GM21381 (cell line): ENCODE measurements around the gene BOK.
"Not testable (repeated sequence)": the region's sequence is repeated elsewhere in the genome, so short reads cannot be mapped to it uniquely, and the experiment has no call there.

Experiments
- ATAC-seq: cut with Tn5 transposase; IDR thresholded peaks from one replicate; pipeline ENCODE4 v1.9.1; 2021; ENCODE audit warnings: mild to moderate bottlenecking, moderate library complexity; ENCODE audit not compliant: unreplicated experiment

BOK gene

DNA sequence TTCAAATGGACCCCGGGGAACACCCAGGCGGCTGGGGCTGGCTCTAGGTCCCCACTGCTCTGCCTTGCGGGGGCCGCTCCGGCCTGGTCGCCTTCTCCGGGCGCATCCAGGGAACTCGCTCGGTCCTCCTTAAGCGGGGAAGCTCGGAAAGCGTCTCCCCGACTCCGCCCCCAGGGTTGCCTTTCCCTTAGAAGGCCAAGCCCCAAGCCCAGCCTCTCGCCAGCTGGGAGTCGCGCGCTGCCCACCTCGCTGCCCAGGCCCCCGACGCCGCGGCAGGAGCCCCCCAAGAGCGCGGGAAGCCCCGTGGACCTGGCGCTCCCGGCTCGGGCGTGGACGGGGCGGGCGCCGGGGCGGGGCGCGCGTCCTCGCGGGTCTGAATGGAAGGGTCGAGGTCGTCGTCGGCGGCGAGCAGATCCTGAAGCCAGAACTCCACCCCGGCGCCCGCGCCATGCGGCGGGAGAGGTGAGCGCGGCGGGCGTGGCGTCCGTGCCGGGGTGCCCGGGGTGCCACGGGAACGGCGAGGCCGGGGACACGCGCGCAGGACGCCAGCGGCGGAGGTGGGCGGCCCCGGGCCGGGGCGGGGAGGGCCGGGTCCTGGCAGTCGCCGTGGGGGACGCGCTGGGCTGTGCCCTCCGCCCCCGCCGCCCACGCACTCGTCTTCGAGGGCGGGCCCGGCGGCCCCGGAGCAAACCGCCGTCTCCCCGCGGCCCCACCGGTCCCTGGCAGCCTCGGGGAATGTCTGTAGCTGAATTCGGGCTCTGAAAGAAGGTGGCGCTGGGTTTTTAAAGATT is at the start of gene BOK:
BOK (plus strand) TSS at position 214 of the 791 bp plus-strand sequence. CDS start 739 bp downstream, outside the sequence.
- no peak for ATAC-seq

DNA sequence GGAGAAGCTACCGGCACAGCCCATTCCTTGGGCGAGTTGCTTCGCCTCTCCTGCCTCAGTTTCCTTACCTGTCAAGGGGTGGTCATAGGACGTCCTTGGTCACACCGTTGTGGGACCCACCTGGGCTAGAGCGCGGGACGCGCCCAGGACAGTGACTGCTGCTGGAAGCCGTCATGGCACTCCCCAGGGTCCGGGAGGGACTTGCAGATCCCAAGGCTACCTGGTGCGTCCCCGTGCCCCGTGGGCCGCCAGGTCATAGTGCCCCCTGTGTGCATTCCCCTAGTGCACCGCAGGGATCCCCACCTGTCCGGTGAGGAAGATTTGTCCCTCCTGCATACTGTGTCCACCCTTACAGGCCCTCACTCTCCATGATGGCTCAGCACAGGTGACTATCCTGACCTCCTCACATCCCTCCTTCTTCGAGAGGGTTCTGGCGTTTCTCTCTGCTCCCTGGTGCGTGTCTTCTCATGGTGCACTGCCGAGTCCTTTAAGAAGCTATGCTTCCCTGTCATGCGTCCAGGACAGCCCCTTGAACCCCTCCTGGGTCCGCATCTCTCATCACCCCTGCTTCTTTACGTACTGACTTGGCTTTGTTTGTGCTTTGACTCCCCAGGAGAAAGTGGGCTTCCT is 49.3 kb upstream of the BOK start:
- ATAC-seq: no peak

DNA sequence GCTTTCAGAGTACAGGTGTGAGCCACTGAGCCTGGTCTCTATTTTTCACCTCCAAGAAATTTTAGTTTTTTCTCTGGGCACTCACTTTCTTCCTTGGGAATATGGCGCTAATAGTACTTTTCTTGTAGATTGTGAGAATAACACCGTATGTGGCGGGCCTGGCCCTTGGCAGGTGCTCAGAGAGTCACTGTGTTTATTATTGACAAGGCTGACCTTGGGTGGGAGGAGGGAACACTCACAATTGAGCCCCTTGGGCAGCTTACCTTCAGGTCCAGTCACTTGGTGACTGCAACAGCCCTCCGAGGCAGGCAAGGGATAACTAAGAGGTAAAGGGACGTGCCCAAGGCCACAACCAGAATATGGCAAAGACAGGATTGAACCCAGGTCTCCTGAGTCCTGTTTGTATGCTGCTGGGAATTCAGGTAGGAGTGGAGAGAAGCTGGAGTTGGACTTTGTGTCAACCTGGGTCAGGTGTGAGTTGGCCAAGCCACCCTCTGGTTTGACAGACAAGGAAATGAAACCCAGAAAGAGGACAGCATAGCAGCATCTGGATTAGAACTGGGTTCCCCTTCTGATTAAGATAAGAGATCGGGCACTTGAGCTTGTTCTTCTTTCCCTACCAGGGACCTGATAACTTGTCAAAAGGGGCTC is 47.3 kb upstream of the BOK start:
- ATAC-seq: no peak

GRCh38 chr2:241514553-241514952 is 44.0 kb upstream of the BOK start:
- ATAC-seq: no peak

- peak; percentile 62 for ATAC-seq
These were observed 43.4 kb upstream of the BOK start for GRCh38 chr2:241514986-241515737.

- ATAC-seq: no peak
These were observed 42.0 kb upstream of the BOK start for GRCh38 chr2:241516520-241516965.

GRCh38 chr2:241517297-241517696 is 41.2 kb upstream of the BOK start:
- ATAC-seq: no peak

- ATAC-seq: no peak
These were observed 38.9 kb upstream of the BOK start for GRCh38 chr2:241519669-241520068.

- no peak for ATAC-seq
These were observed 36.1 kb upstream of the BOK start for GRCh38 chr2:241522477-241522876.

- not testable (repeated sequence) for ATAC-seq
These were observed 32.4 kb upstream of the BOK start for GRCh38 chr2:241525818-241526780.

DNA sequence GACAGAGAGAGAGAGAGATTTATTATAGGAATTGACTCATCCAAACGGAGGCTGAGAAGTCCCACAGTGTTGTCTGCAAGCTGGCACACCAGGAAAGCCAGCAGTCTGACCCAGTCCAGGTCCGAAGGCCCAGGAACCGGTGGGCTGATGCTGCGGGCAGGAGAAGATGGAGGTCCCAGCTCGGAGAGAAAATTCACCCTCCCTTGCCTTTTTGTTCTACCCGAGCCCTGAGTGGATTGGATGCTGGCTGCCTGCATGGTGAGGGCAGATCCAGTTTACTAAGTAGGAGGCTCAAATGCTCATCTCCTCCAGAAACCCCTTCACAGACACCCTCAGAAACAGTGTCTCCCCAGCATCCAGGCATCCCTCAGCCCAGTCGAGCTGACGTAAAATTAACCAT is 28.0 kb upstream of the BOK start:
- ATAC-seq: no peak

DNA sequence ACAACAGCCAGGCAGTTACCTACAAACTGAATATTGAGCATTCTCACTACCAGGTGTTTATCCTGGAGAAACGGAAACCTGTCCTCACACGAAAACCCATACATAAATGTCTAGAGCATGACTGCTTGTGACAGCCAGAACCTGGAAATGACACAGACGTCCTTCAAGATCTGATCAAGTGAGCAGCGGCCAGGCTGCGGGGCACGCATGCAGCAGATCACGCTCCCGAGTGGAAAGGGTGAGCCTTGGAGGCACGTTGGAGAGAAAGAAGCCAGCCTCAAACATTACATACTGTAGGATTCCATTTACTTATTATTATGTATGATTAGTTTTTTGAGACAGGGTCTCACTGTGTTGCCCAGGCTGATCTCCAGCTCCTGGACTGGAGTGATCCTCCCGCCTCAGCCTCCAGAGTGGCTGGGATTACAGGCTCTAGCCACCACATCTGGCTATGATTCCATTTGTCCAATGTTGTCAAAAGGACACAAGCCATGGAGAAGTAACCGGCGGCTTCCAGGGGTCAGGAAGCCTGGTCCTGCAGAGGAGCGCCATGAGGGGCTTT is 27.3 kb upstream of the BOK start:
- ATAC-seq: no peak

- ATAC-seq: no peak
These were observed 26.4 kb upstream of the BOK start for GRCh38 chr2:241532168-241532567.

GRCh38 chr2:241532733-241533601 is 25.6 kb upstream of the BOK start:
- no peak for ATAC-seq

- ATAC-seq: no peak
These were observed 24.3 kb upstream of the BOK start for GRCh38 chr2:241534293-241534692.

DNA sequence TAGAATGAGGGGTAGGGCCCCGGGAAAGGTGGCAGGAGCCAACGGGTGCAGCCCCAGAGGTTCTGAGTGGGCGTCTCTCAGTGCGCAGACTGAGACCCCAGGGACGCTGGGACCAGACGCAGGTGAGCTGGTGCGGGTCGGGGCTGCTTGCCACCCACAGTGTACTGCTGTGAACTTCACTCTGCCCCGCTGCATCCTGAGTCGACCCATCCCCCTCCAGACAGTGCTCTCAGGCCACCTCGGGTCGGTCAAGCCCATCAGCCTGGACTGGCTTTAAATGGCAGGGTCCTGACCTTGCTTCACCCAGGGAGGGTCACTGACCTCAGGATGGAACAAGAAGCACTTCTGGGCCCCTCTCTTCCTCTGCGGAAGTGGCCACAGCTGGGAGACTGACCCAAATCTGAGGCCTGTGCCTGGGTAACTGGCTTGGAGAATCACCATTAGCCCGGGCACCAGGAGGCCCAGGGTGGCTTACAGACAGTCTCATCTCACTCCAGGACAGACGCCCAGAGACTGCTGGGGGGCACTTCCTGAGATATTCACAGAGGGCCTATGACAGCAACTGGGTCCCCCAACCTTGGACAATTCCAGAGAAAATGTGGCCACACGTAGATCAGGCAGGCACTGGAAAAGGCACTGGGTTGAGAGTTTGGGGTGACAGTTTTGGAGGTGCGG is 23.7 kb upstream of the BOK start:
- no peak for ATAC-seq

- ATAC-seq: no peak
These were observed 22.5 kb upstream of the BOK start for GRCh38 chr2:241535871-241536655.
